Mesothelial cell of epicardium (in vitro differentiated cells): ENCODE measurements around the gene ELSPBP1. TPM values are rescaled to one million over a fixed set of nuclear protein-coding genes. Genes with fewer than 3 reads are reported as not detected.

ENCODE experiments used
- DNase-seq, 2 experiments: peaks; one replicate each; pipeline ENCODE4 v3.0.0; 2021; ENCODE audit warnings: low spot score in 2 of 2; ENCODE audit not compliant: unreplicated experiment in 2 of 2
- H3K27ac Mint-ChIP-seq: 2 replicates; pipeline ENCODE4 v1.8.0; 2021; ENCODE audit warnings: mixed read lengths
- H3K27me3 Mint-ChIP-seq: 2 replicates; pipeline ENCODE4 v1.8.0; 2021; ENCODE audit warnings: low read depth, mixed read lengths
- H3K36me3 Mint-ChIP-seq: 2 replicates; pipeline ENCODE4 v1.8.0; 2021; ENCODE audit warnings: mixed read lengths
- H3K4me1 Mint-ChIP-seq: 2 replicates; pipeline ENCODE4 v1.8.0; 2021; ENCODE audit warnings: mixed read lengths
- H3K4me3 Mint-ChIP-seq: 2 replicates; pipeline ENCODE4 v1.8.0; 2021; ENCODE audit warnings: mild to moderate bottlenecking, moderate library complexity, mixed read lengths
- H3K9me3 Mint-ChIP-seq: 2 replicates; pipeline ENCODE4 v1.8.0; 2021; ENCODE audit warnings: mixed read lengths
- total RNA-seq: library from RNA; stranded (reverse); gene quantifications from 3 replicates; pipeline ENCODE4 v1.2.1, GENCODE V29; 2021
- TF ChIP-seq, protein P1 (sequence below): fragments of 200-600 bp; sonication (generic); IDR thresholded peaks from one replicate; pipeline ENCODE4 v1.5.0; 2021; ENCODE audit warnings: antibody characterized with exemption; ENCODE audit not compliant: unreplicated experiment

ELSPBP1 gene
- total RNA-seq, 1 donor from 2014 or later: not detected

DNA sequence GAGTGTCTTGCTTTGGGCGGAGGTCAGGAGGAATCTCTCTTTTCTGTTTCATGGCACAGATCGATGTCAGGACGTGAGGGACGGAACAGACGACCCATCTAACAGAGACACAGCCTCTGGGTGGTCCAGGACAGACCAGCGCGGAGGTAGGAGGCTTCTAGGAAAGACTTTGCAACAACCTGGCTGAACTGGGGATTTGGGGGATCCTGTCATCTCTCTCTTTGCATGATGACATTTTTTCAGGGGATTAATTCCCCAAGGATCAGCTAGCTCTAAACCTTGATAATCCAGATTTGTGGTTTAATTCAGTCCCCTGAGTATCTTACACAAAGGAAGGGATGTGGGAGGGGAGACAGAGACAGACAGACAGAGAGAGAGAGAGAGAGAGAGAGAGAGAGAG, 35.0 kb downstream of the ELSPBP1 start:
- no peaks in the 10 kb centered on the region for H3K36me3 Mint-ChIP-seq
- no peak for DNase-seq
- peaks cover 43% of the 10 kb centered on the region for H3K27me3 Mint-ChIP-seq
- H3K9me3 Mint-ChIP-seq: peaks cover 4% of the 10 kb centered on the region
- no peak overlapping the region for H3K4me3 Mint-ChIP-seq
- no peaks in the 10 kb centered on the region for H3K4me1 Mint-ChIP-seq
- H3K27ac Mint-ChIP-seq: no peak overlapping the region
- TF ChIP-seq, protein P1, sequence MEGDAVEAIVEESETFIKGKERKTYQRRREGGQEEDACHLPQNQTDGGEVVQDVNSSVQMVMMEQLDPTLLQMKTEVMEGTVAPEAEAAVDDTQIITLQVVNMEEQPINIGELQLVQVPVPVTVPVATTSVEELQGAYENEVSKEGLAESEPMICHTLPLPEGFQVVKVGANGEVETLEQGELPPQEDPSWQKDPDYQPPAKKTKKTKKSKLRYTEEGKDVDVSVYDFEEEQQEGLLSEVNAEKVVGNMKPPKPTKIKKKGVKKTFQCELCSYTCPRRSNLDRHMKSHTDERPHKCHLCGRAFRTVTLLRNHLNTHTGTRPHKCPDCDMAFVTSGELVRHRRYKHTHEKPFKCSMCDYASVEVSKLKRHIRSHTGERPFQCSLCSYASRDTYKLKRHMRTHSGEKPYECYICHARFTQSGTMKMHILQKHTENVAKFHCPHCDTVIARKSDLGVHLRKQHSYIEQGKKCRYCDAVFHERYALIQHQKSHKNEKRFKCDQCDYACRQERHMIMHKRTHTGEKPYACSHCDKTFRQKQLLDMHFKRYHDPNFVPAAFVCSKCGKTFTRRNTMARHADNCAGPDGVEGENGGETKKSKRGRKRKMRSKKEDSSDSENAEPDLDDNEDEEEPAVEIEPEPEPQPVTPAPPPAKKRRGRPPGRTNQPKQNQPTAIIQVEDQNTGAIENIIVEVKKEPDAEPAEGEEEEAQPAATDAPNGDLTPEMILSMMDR: no peak

DNA sequence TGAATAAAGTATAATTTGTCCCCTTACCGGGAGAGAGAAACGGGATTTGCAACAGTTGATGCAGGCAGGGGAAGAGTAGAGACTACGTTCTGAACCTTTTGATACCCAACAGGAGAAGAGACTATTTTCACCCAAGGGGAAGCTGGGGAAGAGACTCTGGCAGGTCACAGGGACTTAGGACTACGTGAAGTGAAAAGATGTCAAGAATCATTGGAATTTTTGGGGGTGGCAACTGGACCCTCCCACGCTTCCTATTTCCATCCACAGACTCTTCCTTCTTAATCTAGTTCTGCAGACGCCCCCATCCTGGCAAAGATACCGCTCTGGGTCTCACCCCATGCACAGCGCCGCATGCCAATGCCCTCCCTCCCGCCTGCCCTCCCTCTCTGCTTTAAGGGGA, 35.6 kb downstream of the ELSPBP1 start:
- TF ChIP-seq, protein P1: no peak
- DNase-seq: no peak
- peaks cover 39% of the 10 kb centered on the region for H3K27me3 Mint-ChIP-seq
- H3K4me3 Mint-ChIP-seq: no peak overlapping the region
- H3K27ac Mint-ChIP-seq: no peak overlapping the region
- H3K9me3 Mint-ChIP-seq: peaks cover 4% of the 10 kb centered on the region
- no peaks in the 10 kb centered on the region for H3K4me1 Mint-ChIP-seq
- H3K36me3 Mint-ChIP-seq: no peaks in the 10 kb centered on the region

DNA sequence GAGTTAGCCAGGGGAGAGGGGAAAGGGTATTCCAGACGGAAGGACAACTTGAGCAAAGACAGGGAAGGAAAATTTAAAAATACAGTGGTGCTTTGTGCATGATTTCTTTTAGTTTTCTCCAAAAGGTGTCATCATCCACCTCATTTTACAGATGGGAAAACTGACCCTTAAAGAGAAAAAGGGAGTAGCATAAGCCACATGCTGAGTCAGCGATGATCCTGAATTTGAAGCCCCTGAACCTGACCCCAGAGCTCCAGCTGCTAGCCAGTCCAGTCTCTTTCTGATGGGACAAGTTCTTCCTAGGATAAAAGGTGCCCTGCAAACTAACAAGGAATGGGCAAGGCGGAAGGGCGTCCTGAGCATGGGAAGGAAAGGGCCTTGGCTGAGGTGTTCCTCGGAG, 39.2 kb downstream of the ELSPBP1 start:
- peaks cover 5% of the 10 kb centered on the region for H3K9me3 Mint-ChIP-seq
- H3K4me1 Mint-ChIP-seq: no peaks in the 10 kb centered on the region
- TF ChIP-seq, protein P1: no peak
- H3K36me3 Mint-ChIP-seq: no peaks in the 10 kb centered on the region
- no peak overlapping the region for H3K4me3 Mint-ChIP-seq
- no peak overlapping the region for H3K27ac Mint-ChIP-seq
- peaks cover 21% of the 10 kb centered on the region for H3K27me3 Mint-ChIP-seq
- no peak for DNase-seq

DNA sequence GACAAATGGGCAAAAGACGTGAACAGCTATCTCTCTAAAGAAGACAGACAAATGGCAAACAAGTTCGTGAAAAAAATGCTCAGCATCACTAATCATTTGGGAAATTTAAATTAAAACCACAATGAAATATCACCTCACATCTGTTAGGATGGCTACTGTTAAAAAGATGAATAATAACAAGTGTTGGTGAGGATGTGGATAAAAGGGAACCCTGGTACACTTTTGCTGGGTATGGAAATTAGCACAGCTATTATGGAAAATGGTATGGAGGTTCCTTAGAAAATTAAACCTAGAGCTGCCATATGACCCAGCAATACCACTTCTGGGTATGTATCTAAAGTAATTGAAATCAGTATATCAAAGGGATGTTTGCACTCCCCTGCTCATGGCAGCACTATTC, 42.3 kb downstream of the ELSPBP1 start:
- Mint-ChIP-seq H3K4me3 (no peak overlapping the region), H3K36me3 (no peaks in the 10 kb centered on the region), H3K4me1 (no peaks in the 10 kb centered on the region), H3K9me3 (peaks cover 5% of the 10 kb centered on the region), H3K27me3 (peaks cover 23% of the 10 kb centered on the region), H3K27ac (no peak overlapping the region)
- DNase-seq: no peak
- TF ChIP-seq, protein P1: no peak

DNA sequence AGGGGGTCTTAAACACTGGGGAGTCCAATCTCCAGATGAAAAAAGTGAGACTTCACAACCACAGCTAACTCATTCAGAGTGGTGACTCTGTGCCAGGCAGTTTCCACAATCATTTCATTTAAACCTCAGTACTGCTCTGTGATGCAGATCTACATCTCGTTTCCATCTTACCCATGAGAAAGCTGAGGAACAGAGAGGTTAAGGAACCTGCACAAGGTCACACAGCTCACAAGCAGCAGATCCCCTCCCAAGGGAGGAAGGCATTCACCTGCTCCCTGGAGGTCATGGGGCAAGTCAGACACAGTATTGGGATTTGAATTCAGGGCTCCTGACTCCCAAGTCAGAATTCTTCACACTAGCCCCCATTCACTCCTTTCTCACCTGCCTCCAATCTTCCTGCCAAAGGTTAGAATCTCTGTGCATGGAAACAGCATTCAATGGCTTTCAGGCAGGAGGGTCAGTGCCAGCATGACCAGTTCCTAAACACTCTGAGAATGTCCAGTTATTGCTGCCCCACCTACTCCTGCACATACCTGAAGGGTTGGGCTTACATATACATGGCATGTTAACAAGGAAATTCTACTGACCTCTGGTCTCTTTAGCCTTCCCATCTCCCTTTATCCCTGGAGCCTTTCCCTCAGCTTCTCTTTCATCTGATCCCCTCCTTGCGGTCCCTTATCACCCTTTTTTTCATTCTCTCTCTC, 47.6 kb downstream of the ELSPBP1 start:
- Mint-ChIP-seq H3K4me1 (no peaks in the 10 kb centered on the region), H3K9me3 (peaks cover 10% of the 10 kb centered on the region), H3K4me3 (no peak overlapping the region), H3K27ac (no peak overlapping the region), H3K36me3 (no peaks in the 10 kb centered on the region), H3K27me3 (peaks cover 18% of the 10 kb centered on the region)
- no peak for DNase-seq
- TF ChIP-seq, protein P1: no peak
